LNCaP clone FGC (cell line): ENCODE results near the gene CCDC83.

Experiments
- DNase-seq: peaks from one replicate; pipeline ENCODE4 v3.0.0-alpha.2; 2011; ENCODE audit warnings: low read depth
- H3K4me3 ChIP-seq: 2 replicates; pipeline ENCODE4 v1.5.1; 2011; ENCODE audit warnings: mild to moderate bottlenecking, low read depth, low read length, control low read depth
- TF ChIP-seq, protein P1 (sequence below): IDR thresholded peaks from 2 replicates; pipeline ENCODE4 v1.5.1; 2012; ENCODE audit warnings: mild to moderate bottlenecking; ENCODE audit not compliant: control insufficient read depth, insufficient read depth; ENCODE audit errors: extremely low read depth

Gene CCDC83

DNA sequence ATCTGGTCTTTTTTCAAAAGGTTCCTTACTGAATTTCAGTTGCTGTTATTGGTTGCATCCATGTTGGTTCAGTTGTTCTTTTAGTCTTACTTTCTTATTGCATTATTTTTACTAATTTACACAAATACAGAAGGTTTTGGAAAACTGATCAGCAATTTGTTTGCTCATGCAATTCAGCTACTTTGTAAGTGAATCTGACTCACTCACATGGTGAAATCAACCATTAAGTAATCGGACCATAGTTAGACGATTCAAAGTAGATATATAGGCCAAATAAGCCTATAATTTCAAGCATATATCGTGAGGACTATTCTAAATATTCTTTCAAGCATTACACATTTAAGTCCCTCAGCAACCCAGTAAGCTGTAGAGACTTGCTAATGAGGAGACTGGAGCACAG lies 41.7 kb downstream of the CCDC83 start:
- DNase-seq = no peak
- TF ChIP-seq, protein P1, sequence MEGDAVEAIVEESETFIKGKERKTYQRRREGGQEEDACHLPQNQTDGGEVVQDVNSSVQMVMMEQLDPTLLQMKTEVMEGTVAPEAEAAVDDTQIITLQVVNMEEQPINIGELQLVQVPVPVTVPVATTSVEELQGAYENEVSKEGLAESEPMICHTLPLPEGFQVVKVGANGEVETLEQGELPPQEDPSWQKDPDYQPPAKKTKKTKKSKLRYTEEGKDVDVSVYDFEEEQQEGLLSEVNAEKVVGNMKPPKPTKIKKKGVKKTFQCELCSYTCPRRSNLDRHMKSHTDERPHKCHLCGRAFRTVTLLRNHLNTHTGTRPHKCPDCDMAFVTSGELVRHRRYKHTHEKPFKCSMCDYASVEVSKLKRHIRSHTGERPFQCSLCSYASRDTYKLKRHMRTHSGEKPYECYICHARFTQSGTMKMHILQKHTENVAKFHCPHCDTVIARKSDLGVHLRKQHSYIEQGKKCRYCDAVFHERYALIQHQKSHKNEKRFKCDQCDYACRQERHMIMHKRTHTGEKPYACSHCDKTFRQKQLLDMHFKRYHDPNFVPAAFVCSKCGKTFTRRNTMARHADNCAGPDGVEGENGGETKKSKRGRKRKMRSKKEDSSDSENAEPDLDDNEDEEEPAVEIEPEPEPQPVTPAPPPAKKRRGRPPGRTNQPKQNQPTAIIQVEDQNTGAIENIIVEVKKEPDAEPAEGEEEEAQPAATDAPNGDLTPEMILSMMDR = no peak

DNA sequence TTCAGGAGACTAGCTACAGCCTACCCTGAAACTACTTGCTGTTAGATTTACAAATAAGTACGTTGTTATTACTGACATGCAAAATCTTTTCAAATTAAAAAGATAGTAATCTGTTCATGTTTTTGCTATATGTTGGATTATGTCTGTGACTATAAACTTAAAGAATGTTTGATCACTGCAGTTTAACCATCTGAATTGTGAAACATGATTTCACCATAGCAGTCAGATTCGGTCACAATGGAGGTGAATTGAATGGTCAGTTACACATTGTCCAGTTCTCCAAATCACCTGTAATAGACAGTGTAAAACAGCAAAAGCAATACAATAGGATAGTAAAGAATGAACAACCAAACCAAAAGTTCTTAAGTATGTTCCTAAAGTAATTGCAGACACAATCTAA lies 43.3 kb downstream of the CCDC83 start:
- H3K4me3 ChIP-seq = no peak overlapping the region
- TF ChIP-seq, protein P1 = no peak
- DNase-seq = no peak

More for the DNA sequence above, 41.7 kb downstream of the CCDC83 start:
- no peak overlapping the region for H3K4me3 ChIP-seq

DNA sequence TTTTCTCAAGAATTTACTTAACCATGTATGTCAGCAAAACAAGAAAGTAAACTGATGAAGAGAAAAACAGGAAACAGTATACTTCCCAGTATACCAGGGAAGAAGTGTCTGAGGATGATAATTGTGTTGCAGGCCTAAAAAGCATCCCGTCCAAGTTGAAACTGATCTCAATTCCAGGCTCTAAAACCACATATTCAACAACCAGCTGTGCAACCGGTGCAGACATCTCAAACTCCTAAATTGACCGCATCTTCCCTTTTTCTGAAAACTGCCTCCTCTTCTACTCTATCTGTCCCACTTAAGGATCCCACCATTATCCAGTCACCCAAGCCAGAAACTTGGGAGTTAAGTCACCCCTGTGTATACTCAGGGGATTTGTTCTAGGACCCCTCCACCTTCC lies 47.2 kb downstream of the CCDC83 start:
- DNase-seq = no peak
- no peak overlapping the region for H3K4me3 ChIP-seq
- TF ChIP-seq, protein P1 = no peak

DNA sequence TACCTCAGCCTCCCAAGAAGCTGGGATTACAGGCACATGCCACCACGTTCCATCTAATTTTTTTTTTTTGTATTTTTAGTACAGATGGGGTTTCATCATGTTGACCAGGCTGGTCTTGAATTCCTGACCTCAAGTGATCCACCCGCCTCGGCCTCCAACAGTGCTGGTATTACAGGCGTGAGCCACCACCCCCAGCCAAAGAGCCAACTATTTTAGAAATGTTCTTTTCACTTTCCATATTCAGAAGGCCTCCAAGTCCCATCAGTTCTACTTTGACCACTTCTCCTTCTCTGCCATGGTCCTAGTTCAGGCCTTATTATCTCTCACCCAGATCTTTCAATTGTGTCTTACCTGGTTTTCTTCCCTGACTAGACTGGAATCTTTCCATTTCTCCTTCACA lies 48.2 kb downstream of the CCDC83 start:
- DNase-seq = no peak
- TF ChIP-seq, protein P1 = no peak
- no peak overlapping the region for H3K4me3 ChIP-seq

DNA sequence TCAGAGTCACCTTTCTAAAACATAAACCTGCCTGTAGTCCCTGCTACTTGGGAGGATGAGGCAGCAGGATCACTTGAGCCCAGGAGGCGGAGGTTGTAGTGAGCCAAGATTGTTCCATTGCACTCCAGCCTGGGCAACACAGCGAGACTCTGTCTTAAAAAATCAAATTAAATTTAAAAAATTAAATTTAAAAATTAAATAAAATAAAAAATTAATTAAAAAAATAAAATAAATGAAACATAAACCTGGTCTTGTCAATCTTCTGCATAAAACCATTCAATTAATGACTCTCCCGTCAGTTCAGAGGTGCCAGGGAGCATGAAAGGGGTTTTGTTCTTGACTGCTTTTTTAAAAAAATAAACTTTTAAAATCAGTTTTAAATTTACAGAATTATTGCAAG lies 48.6 kb downstream of the CCDC83 start:
- TF ChIP-seq, protein P1 = no peak
- no peak for DNase-seq

DNA sequence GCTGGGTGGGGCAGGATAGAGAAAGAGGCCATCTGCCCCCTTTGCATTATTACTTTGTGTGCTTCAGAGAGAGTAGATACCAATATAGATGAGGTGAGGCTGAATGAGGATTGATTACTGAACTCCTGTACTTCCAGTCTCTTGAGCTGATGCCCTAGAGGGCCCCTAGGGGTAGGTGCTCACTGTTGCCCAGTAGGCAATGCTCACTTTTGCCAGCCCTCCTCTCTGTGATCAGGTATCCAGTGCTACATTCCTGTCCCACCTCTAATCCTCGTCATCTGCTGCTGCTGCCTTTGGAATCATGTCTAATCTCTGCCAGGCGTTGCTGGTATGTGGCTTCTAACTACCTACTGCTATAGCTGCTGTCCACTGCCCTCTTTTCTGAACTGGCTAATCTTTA lies 57.2 kb downstream of the CCDC83 start:
- no peak for DNase-seq
- TF ChIP-seq, protein P1 = no peak
- H3K4me3 ChIP-seq = no peak overlapping the region

More for the DNA sequence above, 48.6 kb downstream of the CCDC83 start:
- no peak overlapping the region for H3K4me3 ChIP-seq

DNA sequence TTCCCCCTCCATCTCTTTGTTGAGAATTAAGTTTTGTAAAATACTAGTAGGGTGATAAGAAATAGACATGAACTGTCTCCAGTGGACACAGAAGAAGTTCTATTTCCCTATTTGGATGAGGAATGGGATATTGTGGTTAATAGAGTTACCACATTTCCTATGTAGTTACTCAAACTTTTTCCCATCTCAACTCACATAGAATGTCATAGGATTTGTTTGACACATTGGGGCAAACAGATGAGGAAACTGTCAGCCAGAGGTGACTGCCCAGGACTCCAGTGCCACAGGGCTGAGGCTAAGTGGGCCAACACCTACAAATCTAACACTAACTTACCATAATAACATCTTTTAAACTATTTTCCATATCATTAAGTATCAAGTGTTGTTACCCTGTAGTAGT lies 58.3 kb downstream of the CCDC83 start:
- no peak for DNase-seq
- no peak overlapping the region for H3K4me3 ChIP-seq
- TF ChIP-seq, protein P1 = no peak
